ENCODE measurements around the gene PCDH9. TPM values are rescaled to one million over a fixed set of nuclear protein-coding genes. Genes with fewer than 3 reads are reported as not detected.

The PCDH9 gene
- total RNA-seq, 1 donor from 2014 or later = 1.9 TPM

GRCh38 chr13:66357463-66357862 is 872.7 kb downstream of the PCDH9 start:
- Mint-ChIP-seq H3K27ac (ENCODE audit: unreplicated experiment) (no peak overlapping the region), H3K4me1 (ENCODE audit: unreplicated experiment) (no peaks in the 10 kb centered on the region), H3K9me3 (ENCODE audit: unreplicated experiment) (no peaks in the 10 kb centered on the region), H3K27me3 (ENCODE audit: unreplicated experiment) (peaks cover under 1% of the 10 kb centered on the region), H3K4me3 (ENCODE audit: unreplicated experiment) (no peak overlapping the region), H3K36me3 (ENCODE audit: low read depth, unreplicated experiment) (no peaks in the 10 kb centered on the region)
- DNase-seq (ENCODE audit: low spot score) = no peak
- TF ChIP-seq, protein P1, sequence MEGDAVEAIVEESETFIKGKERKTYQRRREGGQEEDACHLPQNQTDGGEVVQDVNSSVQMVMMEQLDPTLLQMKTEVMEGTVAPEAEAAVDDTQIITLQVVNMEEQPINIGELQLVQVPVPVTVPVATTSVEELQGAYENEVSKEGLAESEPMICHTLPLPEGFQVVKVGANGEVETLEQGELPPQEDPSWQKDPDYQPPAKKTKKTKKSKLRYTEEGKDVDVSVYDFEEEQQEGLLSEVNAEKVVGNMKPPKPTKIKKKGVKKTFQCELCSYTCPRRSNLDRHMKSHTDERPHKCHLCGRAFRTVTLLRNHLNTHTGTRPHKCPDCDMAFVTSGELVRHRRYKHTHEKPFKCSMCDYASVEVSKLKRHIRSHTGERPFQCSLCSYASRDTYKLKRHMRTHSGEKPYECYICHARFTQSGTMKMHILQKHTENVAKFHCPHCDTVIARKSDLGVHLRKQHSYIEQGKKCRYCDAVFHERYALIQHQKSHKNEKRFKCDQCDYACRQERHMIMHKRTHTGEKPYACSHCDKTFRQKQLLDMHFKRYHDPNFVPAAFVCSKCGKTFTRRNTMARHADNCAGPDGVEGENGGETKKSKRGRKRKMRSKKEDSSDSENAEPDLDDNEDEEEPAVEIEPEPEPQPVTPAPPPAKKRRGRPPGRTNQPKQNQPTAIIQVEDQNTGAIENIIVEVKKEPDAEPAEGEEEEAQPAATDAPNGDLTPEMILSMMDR (IDR thresholded peaks at IDR 0.05; ENCODE audit: unreplicated experiment) = no peak

- Mint-ChIP-seq H3K4me1 (ENCODE audit: unreplicated experiment) (no peaks in the 10 kb centered on the region), H3K9me3 (ENCODE audit: unreplicated experiment) (no peaks in the 10 kb centered on the region), H3K27me3 (ENCODE audit: unreplicated experiment) (no peaks in the 10 kb centered on the region), H3K36me3 (ENCODE audit: low read depth, unreplicated experiment) (no peaks in the 10 kb centered on the region), H3K4me3 (ENCODE audit: unreplicated experiment) (no peak overlapping the region), H3K27ac (ENCODE audit: unreplicated experiment) (no peak overlapping the region)
- TF ChIP-seq, protein P1 (IDR thresholded peaks at IDR 0.05; ENCODE audit: unreplicated experiment) = no peak
- no peak for DNase-seq (ENCODE audit: low spot score)
These were observed 875.0 kb downstream of the PCDH9 start for GRCh38 chr13:66354879-66355751.

DNA sequence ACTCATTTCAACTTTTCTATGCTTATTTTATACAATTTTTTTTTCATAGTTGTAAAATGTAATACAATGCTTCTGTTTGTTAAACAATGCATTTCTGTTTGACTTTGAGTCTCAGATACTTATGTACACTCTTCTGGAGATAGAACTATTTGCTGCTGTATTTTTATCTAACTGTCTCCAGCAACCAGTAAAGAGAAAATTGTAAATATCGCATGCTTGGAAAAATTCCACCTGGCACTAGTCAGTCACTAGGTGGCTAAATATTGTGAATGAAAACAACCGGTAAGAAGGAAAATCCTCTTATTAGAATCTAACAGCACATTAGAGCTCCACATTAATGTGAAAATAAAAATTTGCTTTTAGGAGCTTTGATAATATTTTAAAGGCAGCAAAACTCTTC is 876.5 kb downstream of the PCDH9 start:
- Mint-ChIP-seq H3K4me1 (ENCODE audit: unreplicated experiment) (no peaks in the 10 kb centered on the region), H3K27me3 (ENCODE audit: unreplicated experiment) (no peaks in the 10 kb centered on the region), H3K4me3 (ENCODE audit: unreplicated experiment) (no peak overlapping the region), H3K27ac (ENCODE audit: unreplicated experiment) (no peak overlapping the region), H3K36me3 (ENCODE audit: low read depth, unreplicated experiment) (no peaks in the 10 kb centered on the region), H3K9me3 (ENCODE audit: unreplicated experiment) (no peaks in the 10 kb centered on the region)
- TF ChIP-seq, protein P1 (IDR thresholded peaks at IDR 0.05; ENCODE audit: unreplicated experiment) = no peak
- DNase-seq (ENCODE audit: low spot score) = no peak

DNA sequence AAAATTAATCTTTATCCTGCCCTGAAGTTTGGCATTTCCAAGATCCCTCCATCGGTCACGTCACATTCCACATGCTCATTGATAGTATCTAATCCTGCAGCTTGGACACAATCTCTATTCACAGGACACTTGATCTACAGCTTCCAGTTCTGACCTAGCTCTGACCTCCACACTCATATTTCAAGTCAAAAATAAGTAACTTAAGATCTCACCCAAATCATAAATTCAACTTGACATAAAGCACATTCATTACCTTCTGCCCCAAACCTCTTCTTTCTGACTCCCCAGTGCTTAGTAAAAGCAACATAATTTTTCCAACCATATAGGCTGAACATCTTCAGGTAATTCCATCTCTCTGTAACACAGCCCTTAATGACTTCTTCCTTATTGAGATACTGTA is 880.2 kb downstream of the PCDH9 start:
- no peak overlapping the region for H3K27ac Mint-ChIP-seq (ENCODE audit: unreplicated experiment)

More for the DNA sequence above, 880.2 kb downstream of the PCDH9 start:
- Mint-ChIP-seq H3K4me3 (ENCODE audit: unreplicated experiment) (no peak overlapping the region), H3K27me3 (ENCODE audit: unreplicated experiment) (no peaks in the 10 kb centered on the region), H3K4me1 (ENCODE audit: unreplicated experiment) (no peaks in the 10 kb centered on the region), H3K9me3 (ENCODE audit: unreplicated experiment) (no peaks in the 10 kb centered on the region), H3K36me3 (ENCODE audit: low read depth, unreplicated experiment) (no peaks in the 10 kb centered on the region)
- no peak for DNase-seq (ENCODE audit: low spot score)
- TF ChIP-seq, protein P1 (IDR thresholded peaks at IDR 0.05; ENCODE audit: unreplicated experiment) = no peak

Measured in endothelial cell (in vitro differentiated cells).